ENCODE measurements around the gene LYST. TPM values are rescaled to one million over a fixed set of nuclear protein-coding genes. Genes with fewer than 3 reads are reported as not detected.

Gene LYST
- polyA plus RNA-seq, 1 of the 3 experiments (the other 2 are of a cell fraction) = 3.9 TPM

- TF ChIP-seq CTCF (IDR thresholded peaks at IDR 0.05) (no peak), USF1 (IDR thresholded peaks at IDR 0.05; ENCODE audit: borderline replicate concordance, low read depth) (no peak), RCOR1 (IDR thresholded peaks at IDR 0.05; ENCODE audit: low read length) (no peak), ZBTB33 (IDR thresholded peaks at IDR 0.05; ENCODE audit: borderline replicate concordance, low read depth) (no peak), SMC3 (IDR thresholded peaks at IDR 0.05; ENCODE audit: low read depth, low read length) (no peak), SIN3A (IDR thresholded peaks at IDR 0.05; ENCODE audit: borderline replicate concordance, low read depth, low read length) (no peak)
Observed at GRCh38 chr1:235799264-235799663, 67.4 kb downstream of the LYST start (continued).

GRCh38 chr1:235791532-235792060 is 75.1 kb downstream of the LYST start:
- Histone ChIP-seq H3K36me3 (replicated peaks in 1 of 2; ENCODE audit: control insufficient read depth in 1 of 2, insufficient read depth in 2 of 2, low read length in 1 of 2) (peaks cover 6 to 28% of the 10 kb centered on the region in 2 experiments), H3K27ac (ENCODE audit: low read depth in 2 of 2, low read length in 1 of 2) (no peak overlapping the region), H3K27me3 (ENCODE audit: insufficient read depth) (no peaks in the 10 kb centered on the region), H2AFZ (ENCODE audit: low read depth) (no peak overlapping the region), H3K9me2 (no peaks in the 10 kb centered on the region), H4K20me1 (ENCODE audit: insufficient read depth) (no peaks in the 10 kb centered on the region), H3F3A (replicated peaks; ENCODE audit: insufficient read depth) (no peaks in the 10 kb centered on the region), H3K4me3 (ENCODE audit: low read depth in 2 of 2, low read length in 1 of 2) (no peak overlapping the region), H3K9me3 (0 out of 2 replicates have a peak, but pooled peaks cover 11% of the 10 kb centered on the region), H3K4me2 (no peak overlapping the region), H3K79me2 (ENCODE audit: insufficient read depth) (no peaks in the 10 kb centered on the region), H3K4me1 (ENCODE audit: control insufficient read depth in 1 of 2, insufficient read depth in 2 of 2, low read depth in 1 of 2, low read length in 1 of 2) (no peaks in the 10 kb centered on the region), H3K9ac (no peak overlapping the region)
- no peak for TF ChIP-seq POLR2AphosphoS5 (IDR thresholded peaks at IDR 0.05; ENCODE audit: low read depth, low read length)
- no peak for TF ChIP-seq REST (IDR thresholded peaks at IDR 0.05; ENCODE audit: low read depth, low read length)
- no peak for TF ChIP-seq RCOR1 (IDR thresholded peaks at IDR 0.05; ENCODE audit: low read length)
- TF ChIP-seq ZBTB33 (IDR thresholded peaks at IDR 0.05; ENCODE audit: borderline replicate concordance, low read depth) = no peak
- no peak for TF ChIP-seq CHD2 (IDR thresholded peaks at IDR 0.05; ENCODE audit: low read length, partially characterized antibody)
- TF ChIP-seq YY1 (IDR thresholded peaks at IDR 0.05; ENCODE audit: low read depth) = no peak
- no peak for TF ChIP-seq TCF12 (IDR thresholded peaks at IDR 0.05)
- no peak for TF ChIP-seq SMC3 (IDR thresholded peaks at IDR 0.05; ENCODE audit: low read depth, low read length)
- ChIA-PET POLR2A (no interaction called here), CTCF (no interaction called here)
- DNase-seq = no peak
- 88% methylated on average over 7 of the region's 7 CpGs for WGBS (ENCODE audit: low lambda C conversion rate)
